ENCODE measurements around the gene CACNA2D4.

DNA sequence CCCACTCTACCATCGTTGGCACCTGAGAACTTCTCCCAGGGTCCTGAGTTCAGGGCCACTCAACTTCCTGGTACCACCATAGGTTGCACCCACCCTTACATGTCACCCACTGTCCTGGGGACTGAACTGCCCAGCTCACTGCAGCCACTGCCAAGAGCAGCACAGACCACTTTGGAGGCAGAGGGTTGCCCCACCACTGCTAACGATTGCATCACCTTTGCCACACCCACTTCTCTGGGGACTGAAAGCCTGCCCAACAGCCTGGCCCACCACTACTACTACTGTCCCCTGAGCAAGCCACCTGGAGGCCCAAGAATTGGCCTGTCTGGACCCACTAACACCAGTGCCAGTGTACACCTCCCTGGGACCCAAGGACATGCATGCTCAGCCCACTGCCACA, 27.6 kb downstream of the CACNA2D4 start:
- TF ChIP-seq, protein P1, sequence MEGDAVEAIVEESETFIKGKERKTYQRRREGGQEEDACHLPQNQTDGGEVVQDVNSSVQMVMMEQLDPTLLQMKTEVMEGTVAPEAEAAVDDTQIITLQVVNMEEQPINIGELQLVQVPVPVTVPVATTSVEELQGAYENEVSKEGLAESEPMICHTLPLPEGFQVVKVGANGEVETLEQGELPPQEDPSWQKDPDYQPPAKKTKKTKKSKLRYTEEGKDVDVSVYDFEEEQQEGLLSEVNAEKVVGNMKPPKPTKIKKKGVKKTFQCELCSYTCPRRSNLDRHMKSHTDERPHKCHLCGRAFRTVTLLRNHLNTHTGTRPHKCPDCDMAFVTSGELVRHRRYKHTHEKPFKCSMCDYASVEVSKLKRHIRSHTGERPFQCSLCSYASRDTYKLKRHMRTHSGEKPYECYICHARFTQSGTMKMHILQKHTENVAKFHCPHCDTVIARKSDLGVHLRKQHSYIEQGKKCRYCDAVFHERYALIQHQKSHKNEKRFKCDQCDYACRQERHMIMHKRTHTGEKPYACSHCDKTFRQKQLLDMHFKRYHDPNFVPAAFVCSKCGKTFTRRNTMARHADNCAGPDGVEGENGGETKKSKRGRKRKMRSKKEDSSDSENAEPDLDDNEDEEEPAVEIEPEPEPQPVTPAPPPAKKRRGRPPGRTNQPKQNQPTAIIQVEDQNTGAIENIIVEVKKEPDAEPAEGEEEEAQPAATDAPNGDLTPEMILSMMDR (conservative IDR thresholded peaks at IDR 0.05 in 1 of 2, IDR thresholded peaks at IDR 0.05 in 1 of 2; ENCODE audit: low read depth in 1 of 2, low read length in 2 of 2) = no peak
- no peak for TF ChIP-seq EZH2 (IDR thresholded peaks at IDR 0.05; ENCODE audit: low read length, missing control alignments)
